GM11168 (cell line): ENCODE data around the gene RAD51B.
"Not testable (repeated sequence)": the region's sequence is repeated elsewhere in the genome, so short reads cannot be mapped to it uniquely, and the experiment has no call there.

Source experiments
- in situ Hi-C: fragments of 300-500 bp; cut with MboI; formaldehyde crosslinking; loops from one replicate; pipeline ENCODE4 v1.12.0; 2022; ENCODE audit warnings: low sequenced_read_pairs; ENCODE audit not compliant: unreplicated experiment

Gene RAD51B

DNA sequence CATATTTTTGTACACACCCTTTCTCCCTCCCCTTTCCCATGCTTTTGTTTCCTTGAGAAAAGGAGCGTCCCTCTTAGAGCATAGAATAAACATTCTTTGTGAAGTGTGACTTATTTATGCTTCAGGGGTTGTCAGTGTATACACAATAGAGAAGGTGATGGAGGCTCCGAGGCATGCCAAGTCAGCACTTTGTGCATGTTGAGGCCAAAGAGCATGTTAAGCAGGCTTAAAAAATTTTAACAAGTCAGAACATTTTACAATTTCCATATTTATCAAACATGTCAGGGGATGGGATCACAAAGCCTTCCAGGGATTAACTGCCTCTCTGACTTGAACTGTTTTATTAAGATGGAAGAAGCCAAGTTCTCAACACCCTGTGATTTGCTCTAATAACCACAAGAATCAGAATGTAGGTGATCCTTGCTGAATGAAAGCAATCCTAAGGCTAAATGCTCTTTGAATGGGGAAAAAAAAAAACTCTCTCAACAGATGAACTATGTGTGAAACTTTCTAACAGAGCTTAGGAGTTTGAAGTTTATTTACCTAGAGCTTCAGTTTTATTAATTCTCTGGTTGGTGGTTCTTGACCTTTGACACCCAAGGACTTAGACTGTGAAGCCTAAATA, 223.1 kb downstream of the RAD51B start:
- in situ Hi-C loops = no loop called here

GRCh38 chr14:68043752-68044151, 224.2 kb downstream of the RAD51B start:
- in situ Hi-C loops = no loop called here

GRCh38 chr14:68047906-68048305, 228.3 kb downstream of the RAD51B start:
- in situ Hi-C loops = no loop called here

DNA sequence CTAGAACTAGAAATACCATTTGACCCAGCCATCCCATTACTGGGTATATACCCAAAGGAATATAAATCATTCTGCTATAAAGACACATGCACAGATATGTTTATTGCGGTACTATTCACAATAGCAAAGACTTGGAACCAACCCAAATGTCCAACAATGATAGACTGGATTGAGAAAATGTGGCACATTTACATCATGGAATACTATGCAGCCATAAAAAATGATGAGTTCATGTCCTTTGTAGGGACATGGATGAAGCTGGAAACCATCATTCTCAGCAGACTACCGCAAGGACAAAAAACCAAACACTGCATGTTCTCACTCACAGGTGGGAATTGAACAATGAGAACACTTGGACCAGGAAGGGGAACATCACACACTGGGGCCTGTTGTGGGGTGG, 229.2 kb downstream of the RAD51B start:
- in situ Hi-C loops = not testable (repeated sequence)

DNA sequence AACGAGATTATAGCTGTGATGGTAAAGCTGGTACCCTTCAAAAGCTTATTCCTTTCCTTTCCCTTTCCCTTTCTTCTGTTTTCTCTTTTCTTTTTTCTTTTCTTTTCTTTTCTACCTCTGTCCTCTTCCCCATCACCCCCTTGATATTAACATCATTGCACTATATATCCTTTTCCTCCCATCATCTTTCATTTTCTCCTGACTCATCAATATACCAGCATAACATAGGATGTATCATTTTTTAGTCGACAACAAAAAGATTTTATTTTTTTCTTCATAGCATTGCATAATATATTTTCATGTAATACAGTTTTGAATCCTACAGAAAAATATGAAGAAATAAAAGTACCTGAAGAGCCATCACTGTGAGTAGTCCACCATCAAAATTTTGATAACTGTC, 230.6 kb downstream of the RAD51B start:
- in situ Hi-C loops = no loop called here

- in situ Hi-C loops = no loop called here
Measured at GRCh38 chr14:68051146-68051545, 231.6 kb downstream of the RAD51B start.

- in situ Hi-C loops = no loop called here
Measured at GRCh38 chr14:68060198-68060597, 240.6 kb downstream of the RAD51B start.

DNA sequence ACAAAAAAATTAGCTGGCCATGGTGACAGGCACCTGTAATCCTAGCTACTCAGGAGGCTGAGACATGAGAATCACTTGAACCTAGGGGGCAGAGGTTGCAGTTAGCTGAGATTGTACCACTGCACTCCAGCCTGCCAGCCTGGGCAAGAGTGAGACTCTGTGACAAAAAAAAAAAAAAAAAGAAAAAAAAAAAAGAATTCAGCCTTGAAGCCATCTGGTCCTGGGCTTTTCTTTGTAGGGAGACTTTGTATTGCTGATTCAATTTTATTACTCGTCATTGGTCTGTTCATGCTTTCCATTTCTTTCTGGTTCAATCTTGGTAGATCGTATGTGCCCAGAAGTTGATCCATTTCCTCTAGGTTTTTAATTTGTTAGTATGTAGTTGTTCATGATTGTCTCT, 243.1 kb downstream of the RAD51B start:
- in situ Hi-C loops = no loop called here

DNA sequence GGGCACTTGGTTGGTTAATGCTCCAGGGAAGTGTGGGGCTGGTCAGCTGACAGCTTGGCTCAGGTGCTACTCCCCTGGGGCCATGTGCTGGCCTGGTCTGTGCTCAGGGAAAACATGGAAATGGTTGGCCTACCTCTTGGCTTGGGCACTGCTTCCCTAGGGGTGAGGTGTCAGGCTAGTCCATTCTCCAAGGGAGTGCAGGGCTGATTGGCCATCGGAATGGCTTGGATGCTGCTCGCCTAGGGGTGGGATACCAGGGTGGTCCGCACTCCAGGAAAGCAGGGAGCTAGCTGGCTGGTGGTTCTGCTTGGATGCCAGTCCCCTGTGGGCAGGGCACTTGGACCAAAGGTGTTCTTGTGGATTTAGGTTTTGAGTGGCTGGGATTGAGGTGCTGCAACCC, 245.7 kb downstream of the RAD51B start:
- in situ Hi-C loops = no loop called here

GRCh38 chr14:68074765-68075381, 255.3 kb downstream of the RAD51B start:
- in situ Hi-C loops = no loop called here

DNA sequence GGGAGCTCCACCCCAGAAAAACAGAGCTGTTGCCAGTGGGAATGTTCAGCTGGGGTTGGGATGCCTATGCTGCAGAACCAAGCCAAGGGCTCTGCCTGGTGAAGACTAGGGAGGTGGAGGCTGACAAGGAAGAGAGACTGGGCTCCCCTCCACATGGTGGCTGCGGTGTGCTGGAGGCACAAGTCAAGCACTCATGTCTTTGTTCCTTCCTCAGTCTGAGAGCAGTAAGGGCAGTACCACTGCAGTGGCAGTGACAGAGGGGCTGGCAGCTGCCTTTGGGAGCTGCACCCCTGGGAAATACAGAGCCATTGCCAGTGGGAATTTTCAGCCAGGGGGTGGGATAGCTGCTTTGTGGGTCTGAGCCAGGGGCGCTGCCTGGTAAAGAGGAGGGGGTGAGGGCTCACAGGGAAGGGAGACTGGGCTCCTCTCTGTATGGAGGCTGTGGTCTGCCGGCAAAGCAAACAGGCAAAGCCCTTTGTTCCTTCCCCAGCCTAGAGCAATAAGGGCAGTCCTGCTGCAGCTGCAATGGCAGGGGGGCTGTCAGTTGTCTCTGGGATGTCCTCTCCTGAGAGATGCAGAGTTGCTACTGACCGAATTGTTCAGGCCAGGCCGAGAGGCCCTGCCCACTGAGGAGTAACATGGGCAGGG, 255.9 kb downstream of the RAD51B start:
- in situ Hi-C loops = no loop called here

DNA sequence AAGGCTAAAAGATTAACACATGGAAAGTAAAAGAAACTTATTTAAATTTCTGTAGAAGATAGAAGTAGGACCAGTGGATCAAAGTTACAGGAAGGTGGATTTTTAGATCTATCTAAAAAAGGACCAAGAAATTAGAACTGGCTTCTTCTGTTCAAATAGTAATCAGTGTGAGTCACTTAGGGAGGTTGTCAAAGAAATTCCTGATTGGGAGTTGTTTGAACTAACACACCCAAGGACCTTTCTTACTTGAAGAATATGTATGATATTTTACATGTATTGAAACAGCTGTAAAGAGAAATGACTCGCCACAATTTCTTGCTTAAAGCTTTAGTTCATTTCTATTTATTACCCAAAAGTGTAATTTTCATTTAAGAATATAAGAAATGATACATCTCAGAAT, 256.9 kb downstream of the RAD51B start:
- in situ Hi-C loops = no loop called here

DNA sequence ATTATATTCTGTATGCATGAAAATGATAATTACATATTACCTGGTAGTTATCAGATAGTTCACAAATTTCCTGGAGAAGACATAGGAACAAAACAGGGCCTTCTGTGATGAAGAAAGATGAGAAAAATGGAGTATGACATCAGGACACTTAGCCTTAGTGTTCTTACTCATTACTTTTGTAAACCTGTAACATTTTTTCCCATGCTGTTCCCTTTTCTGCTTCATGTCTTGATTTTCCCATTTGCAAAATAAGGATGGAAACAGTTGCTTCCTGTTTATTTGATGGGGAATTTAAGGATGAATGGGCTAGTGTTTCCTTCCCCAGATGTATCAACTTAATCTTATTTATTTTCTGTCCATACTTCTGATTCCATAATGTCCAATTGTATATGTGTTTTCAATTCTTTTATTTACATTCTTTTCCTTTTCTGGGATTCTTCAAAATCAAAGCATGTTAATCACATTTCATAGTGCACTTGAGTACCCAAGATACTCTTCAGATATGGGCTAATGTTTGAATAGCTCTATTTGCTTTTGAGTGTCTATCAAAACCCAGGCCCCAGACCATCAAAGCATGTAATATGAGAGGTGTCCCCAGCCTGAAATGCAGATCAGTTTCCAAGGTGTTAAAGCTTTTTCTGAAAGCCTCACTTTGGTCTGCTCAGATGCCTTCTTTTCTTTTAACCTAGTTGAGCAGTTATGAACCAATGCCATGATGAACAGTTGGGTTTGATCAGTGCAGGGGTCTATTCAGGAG, 260.5 kb downstream of the RAD51B start:
- in situ Hi-C loops = no loop called here

DNA sequence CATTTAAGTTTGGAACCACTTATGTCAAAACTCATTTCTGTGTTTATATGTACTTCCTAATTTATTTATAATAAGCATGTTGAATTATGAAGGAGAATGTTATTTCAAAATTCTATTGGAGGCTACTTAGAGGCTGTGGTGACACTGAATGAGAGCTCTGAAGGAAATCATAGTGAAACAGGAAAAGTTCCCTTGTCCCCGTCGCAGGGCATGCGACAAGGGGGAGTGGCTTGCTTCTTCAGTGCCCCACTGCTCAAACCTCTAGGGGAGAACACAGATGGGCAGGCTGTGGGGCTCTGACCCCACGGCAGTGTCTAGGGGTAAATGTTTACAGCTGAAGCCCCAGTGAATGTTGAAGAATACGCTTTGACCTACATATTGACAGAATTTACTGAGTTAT, 261.9 kb downstream of the RAD51B start:
- in situ Hi-C loops = no loop called here

- in situ Hi-C loops = no loop called here
Measured at GRCh38 chr14:68082698-68083291, 263.2 kb downstream of the RAD51B start.

- in situ Hi-C loops = no loop called here
Measured at GRCh38 chr14:68084256-68084655, 264.7 kb downstream of the RAD51B start.

- in situ Hi-C loops = no loop called here
Measured at GRCh38 chr14:68085742-68086141, 266.2 kb downstream of the RAD51B start.

GRCh38 chr14:68088451-68088854, 268.9 kb downstream of the RAD51B start:
- in situ Hi-C loops = no loop called here

GRCh38 chr14:68089146-68089731, 269.7 kb downstream of the RAD51B start:
- in situ Hi-C loops = no loop called here

DNA sequence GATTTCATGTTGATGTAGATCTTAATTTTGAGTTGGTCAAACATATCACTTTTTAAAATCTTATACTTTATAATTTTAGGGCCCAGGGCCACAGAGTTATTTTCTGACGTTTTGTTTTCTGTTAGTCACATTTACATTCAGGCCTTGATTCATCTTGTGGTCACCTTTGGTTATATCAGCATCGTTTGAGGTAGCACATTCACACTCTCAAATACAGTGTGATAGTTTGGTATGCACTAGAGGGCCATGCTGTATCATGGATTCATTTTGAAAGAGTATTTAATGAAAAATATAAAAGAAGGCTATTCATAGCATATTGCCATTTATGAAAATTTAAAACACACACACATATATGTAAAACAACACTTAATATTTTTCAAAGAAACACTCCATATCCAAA, 274.6 kb downstream of the RAD51B start:
- in situ Hi-C loops = no loop called here
